GM15510 (cell line): ENCODE results near the gene EEF1A2.

Source experiments
- POLR2A ChIP-seq: IDR thresholded peaks from 3 replicates; pipeline ENCODE4 v1.6.1; 2011; ENCODE audit warnings: borderline replicate concordance; ENCODE audit not compliant: insufficient read length; ENCODE audit errors: extremely low read depth

Gene EEF1A2

DNA sequence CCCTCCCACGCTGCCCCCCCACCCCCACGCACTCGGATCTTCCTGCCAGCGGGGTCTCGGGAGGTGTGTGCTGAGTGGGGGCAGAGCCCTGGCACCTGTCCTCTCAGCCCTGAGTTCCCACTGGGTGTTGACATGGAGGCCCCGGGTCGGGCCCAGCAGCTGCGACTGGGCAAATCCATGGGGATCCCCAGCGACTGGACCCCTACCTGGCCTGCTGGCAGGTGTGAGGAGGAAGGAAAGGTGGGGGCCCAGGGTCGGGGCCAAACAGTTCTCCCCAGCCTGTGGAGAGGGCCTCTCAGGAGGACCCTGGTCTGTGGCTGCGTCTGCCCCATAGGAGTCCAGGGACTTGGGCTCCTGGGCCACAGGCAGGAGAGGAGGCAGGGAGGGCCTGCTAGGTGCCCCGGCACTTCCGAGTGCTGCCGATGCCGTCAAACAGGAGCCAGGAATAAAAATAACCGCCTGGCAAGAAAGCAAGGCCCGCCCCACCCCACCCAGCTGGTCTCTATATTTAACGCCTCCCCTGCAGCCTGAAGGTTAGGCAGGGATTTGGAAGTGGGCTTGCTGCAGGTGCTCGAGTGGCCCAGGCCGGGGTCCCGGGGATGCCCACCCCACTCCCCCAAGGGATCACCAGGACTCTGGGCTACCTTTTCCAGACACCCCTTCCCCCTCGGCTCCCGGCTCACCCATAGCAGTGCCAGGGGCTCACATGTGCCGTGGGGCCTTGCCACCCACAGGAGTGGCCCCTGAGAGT is 1.4 kb upstream of the EEF1A2 start:
- no peak for TF ChIP-seq POLR2A

DNA sequence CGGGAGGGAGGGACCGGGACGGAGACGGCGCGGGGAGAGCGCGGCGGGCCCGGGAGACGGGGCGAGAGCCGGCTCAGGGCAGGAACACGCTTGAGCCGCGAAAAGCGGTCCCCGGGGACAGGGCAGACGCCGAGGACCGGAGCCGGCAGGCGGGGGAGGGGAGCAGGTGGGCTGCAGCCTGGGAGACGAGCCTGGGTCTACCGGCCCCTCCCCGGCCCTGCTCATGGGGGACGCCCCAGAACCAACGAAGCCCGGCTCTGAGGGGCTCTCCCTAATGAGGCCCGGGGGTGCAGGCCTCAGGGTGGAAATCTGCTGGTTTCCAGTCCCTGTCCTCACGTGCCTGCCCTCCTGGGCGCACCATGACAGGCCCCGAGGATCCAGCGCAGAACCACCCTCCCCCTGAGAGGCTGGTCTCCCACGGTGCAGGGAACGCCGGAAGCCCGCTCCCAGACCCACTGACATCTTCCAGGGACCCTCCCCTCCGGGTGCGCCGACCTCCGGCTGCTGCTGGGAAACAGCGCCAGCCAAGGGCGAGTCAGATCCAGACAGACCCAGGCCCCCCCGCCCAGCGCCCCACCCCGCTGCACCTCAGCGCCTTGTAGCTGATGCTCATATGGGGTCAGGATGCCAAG is 571 bp upstream of the EEF1A2 start:
- no peak for TF ChIP-seq POLR2A

DNA sequence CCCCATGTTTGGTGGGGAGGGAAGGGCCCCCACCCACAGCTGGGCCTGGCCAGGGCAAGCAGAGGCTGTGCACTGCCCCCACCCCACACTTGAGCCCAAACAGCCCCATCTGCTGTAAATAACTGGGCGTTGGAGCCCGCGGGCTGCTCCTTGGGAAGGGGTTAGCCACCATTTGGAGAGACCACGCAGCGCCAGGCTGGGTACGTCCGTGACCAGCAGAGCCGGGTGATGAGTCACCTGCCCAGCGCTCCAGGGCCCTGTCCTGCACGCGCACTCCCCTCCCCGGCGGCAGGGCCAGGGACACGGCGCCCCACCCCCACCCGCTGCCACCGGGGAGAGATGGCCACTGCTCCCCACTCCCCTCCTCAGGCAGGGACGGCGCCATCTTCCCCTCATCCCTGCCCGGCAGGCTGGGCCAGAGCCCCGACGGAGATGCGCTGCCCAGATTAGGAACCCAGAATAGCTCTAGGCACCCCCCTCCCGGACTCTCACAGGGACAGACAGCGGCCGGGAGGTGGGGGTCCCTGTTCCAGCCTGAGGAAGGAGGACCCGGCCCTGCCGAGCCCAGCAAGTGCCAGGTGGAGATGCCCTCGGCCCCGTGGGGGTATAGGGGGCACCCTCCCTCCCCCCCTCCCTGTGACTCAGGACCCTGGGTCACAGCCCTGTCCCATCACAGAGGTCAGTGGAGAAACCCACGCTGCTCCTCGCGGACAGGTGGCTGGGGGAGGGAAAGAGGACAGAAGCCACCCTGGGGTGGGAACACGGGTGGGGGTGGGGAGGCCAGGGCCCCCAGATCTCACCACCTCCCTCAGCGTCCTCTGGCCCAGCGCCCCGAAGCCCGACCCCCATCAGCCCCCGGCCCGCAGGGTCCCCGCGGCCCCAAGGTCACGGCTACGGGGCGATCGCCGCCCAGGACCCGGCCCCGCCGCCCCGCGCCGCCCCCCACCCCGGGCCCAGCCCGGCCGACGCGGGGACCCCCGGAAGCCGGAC is 642 bp downstream of the EEF1A2 start:
- TF ChIP-seq POLR2A: no peak

DNA sequence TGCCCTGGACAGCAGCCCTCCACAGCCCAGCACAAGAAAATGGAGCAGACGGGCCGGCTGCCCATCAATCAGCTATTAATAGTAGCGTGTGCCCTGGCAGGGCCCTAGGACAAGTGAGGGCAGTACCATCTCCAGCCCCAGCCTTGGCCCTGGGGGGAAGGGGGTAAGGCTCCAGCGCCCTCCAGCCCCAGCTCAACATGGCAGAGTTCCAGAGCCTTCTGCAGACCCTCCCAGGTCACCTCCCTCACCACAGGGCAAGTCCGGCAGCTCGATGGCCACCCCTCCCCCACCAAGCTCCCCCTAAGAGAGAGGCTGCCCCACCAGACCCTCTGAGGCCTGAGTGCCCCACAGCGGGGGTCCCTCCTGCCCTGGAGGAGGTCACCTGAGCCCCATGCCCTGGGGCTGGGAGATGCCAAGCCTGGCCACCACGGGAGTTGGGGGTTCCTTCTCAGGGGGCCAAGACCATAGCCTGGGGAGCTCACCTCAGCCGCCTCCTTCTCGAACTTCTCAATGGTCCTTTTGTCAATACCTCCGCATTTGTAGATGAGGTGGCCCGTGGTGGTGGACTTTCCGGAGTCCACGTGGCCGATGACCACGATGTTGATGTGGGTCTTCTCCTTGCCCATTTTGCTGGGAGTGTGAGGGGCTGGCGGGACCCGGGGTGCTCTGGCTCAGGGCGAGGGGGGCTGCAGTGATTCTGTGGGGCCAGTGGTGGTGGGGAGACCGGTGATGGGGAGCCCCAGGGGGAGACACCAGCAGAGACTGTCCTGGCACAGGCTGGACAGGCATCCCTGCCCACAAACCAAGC is 1.5 kb downstream of the EEF1A2 start:
- TF ChIP-seq POLR2A: no peak

DNA sequence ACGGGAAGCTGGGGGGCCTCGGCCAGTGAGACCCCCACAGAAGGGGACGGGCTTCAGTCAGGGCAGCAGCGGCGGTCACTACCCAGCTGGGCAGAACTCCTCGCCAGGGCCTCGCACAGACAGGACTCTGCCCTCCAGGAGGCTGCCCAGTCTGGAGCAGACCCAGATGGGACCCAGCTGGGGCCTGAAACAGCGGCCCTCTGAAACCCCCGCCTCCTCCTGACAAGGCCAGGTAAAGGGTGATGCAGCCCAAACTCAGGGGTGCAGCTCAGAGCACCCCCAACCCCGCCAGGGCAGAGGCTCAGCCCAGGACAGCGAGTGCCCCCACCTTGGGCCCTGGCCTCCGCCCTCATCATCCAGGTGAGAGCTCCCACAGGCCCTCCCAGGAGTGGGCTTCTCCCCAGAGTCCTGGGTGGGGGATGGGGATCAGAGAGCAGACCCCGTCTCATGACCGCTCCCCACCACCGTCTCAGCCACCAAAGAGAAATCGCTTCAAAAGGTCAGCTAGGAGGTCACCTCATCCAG is 2.2 kb downstream of the EEF1A2 start:
- no peak for TF ChIP-seq POLR2A

DNA sequence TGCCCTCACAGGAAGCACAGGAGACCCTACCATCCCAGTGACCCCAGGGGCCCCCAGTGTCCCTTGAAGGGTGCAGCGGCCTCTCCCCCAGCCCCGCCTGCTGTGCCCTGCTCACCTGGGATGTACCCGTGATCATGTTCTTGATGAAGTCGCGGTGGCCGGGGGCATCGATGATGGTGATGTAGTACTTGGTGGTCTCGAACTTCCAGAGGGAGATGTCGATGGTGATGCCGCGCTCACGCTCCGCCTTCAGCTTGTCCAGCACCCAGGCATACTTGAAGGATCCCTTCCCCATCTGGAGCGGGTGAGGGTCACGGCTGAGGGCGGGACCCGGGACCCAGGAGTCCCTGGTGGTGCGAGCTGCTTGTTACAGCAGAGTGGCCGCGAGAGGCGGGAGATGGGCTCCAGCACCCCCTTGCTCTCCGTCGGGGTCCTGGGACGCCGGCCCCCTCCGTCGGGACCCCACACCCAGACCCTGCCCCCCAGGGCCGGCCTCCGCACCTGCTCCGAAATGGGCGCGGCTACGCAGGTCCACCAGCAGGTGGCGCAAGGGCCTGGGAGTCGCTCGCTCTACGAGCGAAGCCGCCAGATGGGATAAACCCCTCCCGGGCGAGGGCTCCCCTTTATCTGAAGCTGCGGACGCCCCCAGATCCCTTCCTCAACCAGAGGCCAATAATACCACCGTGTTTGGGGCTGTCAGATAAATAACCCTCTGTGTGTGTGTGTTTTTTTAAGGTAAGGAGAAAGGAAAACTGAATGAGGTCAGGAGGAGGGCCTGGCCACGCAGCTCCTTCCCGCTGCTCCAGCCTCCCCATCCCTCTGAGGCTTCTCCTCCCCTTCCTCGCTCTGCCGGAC is 2.9 kb downstream of the EEF1A2 start:
- TF ChIP-seq POLR2A: no peak

DNA sequence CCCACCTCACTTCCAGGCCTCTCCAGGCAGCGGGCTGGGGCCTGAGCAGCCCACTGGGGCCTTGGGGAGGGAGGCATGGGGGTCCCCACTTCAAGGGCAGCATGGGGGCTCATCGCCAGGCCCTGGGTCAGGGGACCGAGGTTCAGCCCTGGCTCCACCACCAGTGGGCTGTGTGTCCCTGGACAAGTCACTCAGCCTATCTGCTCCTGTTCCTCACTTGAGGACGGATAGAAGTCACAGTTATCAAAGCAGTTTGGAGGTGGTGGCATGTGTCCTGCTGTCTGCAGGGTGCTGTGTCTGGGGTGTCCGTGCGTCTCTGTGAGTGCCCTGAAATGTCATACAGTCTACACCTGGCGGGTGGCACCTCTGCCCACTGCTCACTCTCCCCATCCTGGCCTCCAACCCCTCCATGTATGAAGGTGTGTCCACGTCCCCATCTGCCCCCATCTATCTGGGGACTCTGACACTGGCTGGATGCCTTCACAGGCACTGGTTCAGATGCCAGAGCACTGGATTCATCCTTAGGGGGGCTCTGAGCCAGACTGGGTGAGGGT is 3.6 kb downstream of the EEF1A2 start:
- no peak for TF ChIP-seq POLR2A

DNA sequence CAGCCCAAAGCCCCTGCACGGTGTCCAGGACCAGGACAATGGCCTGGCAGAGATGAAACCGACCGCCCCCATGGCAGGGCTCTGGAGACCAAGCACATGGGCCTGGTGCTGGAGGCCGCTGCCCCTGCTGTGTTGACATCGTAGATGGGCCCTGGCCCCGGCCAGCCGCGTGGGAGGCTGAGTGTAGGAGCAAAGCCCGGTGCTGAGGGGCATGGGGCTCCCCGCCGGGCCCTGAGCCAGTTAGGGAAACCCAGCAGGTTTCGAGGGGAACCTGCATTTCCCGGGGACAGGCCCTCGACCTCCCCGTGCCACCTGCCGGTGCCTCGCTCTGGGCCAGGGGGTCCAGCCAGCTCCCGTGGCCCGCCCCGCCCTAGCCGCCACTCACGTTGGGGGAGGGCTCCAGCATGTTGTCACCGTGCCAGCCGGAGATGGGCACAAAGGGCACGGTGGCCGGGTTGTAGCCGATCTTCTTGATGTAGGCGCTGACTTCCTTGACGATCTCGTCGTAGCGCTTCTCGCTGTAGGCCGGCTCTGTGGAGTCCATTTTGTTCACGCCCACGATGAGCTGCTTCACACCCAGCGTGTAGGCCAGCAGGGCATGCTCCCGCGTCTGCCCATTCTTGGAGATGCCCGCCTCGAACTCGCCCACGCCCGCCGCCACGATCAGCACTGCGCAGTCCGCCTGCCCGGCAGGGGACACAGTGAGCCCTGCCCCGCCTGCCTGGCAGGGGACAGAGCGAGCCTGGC is 4.3 kb downstream of the EEF1A2 start:
- no peak for TF ChIP-seq POLR2A

DNA sequence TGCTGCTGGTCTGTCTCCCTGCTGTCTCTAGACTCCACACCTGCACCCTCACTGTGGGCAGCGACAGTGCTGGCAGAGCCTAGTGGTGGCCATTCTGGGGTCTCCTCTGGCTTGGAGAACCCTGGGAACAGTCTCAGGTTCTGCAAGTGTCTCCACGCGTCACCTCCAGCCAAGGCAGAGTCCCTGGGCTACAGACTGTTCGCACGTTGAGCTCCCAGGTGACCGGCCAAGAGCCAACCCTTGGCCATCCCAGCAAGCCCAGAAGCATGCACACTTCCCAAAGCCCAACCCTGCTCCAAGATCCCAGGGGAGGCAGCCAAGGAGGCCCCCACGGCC is 4.8 kb downstream of the EEF1A2 start:
- TF ChIP-seq POLR2A: no peak

DNA sequence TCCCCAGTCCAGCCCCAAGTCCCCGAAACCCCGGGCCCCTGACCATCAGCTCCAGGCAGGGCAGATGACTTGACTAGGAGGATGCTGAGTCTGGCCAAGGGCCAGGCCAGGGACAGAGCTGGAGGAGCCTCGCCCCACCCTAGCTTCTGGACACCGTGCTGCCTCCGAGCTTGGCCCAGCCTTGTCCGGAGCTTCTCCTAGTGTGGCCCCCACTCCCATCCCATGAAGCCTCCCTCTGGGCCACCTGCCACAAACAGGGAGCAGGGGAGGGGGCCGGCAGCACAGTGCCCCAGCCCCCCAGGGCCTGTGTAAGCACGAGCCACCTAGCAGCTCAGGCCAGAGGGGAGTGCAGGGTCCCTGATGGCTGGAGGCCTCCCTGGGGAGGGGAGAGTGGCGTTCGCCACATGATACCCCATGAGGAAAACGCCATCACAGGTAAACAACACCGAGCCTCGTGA is 5.3 kb downstream of the EEF1A2 start:
- no peak for TF ChIP-seq POLR2A

DNA sequence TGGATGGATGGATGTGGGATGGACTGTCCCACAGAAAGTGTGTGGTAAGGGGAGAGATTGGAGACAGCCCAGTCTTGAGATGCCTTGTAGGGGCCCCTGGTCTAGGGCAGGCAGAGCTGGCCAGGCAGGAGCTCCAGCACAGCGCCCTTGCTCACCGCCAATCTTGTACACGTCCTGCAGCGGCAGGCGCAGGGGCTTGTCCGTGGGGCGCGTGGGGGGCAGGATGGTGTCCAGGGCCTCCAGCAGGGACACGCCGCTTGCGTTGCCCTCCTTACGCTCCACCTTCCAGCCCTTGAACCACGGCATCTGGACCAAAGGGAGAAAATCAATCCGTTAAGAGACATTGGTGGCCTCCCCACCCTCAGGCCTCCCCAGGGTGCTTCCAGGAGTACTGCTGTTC is 5.9 kb downstream of the EEF1A2 start:
- TF ChIP-seq POLR2A: no peak

DNA sequence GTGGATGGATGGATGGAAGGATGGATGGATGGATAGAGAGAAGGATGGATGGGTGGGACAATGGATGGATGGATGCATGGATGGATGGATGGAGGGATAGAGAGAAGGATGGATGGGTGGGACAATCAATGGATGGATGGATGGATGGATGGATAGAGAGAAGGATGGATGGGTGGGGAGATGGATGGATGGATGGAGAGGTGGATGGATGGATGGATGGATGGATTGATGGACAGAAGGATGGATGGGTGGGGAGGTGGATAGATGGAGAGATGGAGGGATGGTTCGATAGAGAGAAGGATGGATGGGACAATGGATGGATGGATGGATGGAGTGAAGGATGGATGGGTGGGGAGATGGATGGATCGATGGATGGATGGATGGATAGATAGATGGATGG is 6.4 kb downstream of the EEF1A2 start:
- no peak for TF ChIP-seq POLR2A
